Measurements from ENCODE around the gene RNPS1.

The RNPS1 gene, protein sequence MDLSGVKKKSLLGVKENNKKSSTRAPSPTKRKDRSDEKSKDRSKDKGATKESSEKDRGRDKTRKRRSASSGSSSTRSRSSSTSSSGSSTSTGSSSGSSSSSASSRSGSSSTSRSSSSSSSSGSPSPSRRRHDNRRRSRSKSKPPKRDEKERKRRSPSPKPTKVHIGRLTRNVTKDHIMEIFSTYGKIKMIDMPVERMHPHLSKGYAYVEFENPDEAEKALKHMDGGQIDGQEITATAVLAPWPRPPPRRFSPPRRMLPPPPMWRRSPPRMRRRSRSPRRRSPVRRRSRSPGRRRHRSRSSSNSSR

DNA sequence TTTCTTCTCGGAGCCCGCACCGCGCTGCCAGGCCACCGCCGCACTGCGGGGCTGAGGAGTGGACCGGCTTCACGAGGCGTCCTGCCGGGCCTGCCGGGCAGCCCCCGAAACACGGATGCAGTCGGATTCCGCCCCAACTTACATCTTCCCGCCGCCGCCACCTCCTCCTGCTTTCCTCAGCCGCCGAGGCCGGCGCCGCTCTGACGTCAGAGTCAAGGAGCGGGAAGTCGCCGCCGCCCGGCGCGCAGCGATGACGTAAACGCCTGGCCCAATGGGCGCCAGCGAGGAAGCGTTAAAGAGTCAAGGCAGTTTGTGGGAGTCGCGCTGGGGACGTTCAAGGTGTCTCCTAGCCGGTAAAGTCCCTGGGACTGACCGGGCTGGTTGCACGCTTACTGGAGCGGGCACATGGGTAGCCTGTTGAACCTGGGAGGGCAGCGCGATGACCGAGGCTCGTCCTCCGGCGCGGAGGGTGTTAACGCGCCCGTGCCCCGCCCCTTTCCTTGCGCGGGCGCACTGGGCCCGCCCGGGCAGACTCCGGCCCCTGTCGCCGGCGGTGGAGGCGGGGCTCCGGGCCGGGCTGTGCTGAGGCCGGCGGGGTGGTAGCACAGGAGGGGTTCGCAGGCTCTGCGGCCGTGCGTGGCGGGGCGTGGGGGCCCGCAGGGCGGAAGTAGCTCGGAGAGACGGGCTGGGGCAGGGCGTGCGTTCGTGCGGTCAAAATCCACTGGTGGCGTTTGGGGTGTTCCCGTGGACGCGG lies at the start of gene RNPS1:
TSS of gene RNPS1 (minus strand) at position 214 of the 754 bp plus-strand sequence. CDS start 3,483 bp downstream, outside the sequence.
- DNase-seq, result peak; percentile 94 to 96

DNA sequence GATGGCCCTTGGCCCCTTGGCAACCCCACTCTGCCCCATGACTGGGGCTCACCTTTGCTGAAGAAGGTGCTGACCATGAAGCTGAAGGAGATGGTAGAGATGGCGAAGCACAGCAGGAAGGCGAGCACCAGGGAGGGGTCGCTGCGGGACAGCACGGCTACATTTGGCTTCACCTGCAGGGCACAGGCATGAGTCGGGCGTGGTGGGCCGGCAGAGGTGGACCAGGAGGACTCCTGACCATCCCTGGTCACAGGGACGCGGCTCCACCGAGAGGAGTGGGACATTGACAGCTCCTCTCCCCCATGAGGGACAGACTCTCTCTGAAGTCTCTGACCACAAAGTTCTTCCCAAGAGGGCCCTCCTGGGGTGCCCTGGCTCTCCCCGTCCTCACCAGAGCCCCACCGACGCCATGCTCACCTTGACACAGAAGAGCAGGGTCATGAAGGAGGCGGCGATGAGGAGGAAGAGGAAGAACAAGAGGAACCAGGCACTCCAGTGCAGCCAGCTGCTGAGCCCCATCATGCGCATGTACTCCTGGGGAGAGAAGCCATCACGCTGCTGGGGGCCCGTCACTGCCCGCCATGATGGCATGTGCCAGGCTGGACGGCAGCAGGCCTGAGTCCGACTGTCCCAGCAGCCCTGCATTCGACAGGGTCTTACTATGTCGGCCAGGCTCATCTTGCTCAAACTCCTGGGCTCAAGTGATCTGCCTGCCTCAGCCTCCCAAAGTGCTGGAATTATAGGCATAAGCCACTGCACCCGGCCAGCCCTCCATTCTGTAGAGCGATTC lies 49.5 kb upstream of the RNPS1 start:
- no peak for DNase-seq

DNA sequence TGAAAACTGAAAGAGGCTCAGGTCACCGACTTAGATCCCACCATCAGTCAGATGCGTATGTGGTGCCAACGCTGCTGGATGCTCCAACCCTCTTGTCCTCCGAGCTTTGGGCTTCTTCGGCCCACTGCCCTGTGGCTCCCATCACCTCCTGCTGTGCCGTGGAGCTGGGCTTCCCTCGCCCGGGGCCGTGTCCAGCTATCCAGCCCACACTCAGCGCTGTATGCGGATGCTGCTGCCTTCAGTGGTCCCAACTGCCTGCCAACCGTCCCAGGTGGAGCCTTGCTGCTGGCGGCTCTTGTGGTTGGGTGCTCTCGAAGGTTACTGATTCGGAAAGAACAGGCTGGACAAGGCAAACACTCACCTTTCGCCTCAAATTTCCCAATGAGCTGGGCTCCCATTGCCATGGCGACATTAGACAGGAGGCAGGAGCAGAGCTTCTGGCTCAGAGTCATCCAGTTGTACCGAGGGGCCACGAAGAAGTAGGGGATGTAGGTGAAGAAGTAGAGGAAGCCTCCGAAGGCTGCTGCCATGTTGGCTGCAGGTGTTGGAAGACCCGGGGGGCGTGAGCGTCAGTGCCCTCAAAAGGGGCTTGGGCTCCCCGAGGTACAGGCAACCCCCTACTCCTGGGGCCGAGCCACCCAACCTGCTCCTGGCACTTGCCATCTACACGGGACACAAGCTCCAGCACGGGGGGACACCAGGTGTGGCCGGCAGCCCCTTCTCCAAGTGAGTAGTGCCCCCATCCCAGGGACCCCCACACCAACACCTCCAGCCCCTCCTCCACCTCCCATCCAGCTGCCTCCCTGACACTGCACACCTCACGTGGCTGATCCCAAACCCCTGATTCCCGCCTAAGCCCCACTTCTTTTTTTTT lies 40.4 kb upstream of the RNPS1 start:
- no peak for DNase-seq

DNA sequence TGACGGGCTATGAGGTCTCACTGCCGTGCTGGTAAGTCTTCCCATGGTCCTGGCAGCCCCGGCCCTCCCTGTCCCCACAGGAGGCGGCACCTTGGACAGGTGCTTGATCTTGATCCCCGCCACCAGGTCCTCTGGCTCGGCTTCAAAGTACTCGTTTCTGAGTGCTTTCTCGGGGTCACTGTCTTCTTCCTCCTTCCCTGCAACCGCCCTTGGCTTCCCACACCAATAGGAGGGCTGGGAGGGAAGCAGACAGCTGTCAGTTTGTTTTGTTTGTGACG lies 31.9 kb upstream of the RNPS1 start:
- DNase-seq, result no peak

DNA sequence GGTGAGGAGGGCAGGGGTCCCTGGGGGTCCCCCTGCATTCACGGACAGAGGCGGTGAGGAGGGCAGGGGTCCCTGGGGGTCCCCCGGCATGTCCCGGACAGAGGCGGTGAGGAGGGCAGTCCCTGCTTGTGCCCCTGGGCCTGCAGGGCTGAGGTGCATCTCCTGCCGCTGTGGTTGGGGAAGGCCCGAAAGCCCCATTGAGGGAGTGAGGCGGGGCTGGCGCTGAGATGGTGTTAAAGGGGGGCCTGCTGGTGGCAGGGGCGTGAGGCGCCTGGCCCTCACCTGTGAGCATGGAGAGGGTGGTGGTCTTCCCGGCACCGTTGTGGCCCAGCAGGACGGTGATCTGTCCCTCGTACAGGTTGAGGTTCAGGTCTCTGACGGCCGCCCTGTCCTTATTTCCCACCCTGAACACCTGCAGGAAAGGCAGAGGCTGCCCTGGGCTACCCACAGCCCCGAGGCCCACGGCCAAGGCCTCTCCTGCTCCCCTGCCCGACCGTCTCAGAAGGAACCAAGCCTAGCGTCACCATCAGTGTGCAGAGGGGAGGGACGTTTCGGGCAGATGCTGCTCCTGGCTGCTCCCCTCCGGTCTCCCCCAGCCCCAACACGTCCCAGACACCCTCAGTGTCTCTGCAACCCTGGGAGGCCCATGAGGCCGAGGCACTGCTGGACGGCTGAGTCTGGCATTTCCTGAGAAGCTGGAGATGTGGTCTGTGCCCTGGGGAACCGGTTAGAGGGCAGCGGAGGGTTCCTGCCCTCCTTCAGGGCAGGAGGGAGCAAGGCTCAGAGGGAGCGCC lies 31.4 kb upstream of the RNPS1 start:
- no peak for DNase-seq

DNA sequence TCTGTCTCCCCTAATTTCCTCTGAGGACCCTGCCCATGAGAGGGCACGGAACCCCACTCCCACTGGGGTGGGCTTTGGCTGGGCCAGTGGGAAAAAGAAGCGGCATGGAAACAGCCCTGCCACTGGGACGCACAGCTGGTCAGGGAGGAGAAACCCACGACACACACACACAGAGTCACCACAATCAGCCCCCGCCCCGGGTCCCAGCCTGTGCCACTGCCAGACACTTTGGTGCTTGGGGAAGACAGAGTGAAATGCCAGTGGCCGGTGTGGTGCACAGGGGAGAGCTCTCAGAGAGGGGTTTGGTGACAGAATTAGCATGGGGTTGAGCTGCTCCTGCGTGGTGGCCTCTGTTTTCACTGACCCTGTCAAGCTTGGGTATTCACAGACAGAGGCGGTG lies 30.7 kb upstream of the RNPS1 start:
- no peak for DNase-seq

DNA sequence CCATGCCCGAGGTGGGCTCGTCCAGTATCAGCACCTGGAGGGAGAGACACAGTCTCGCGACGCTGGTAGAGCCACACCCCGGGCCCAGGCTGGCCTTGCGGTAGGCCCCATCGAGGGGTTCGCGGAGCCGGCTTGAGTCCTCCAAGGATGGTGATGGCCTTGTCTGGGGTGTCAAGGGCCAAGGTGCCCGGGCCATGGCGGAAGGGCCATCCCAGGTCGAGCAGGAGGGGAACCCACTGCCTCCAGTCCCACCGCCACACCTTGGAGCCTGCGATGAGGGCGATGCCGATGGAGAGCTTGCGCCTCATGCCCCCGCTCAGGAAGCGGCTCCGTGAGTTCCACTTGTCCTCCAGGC lies 29.6 kb upstream of the RNPS1 start:
- DNase-seq, result no peak

DNA sequence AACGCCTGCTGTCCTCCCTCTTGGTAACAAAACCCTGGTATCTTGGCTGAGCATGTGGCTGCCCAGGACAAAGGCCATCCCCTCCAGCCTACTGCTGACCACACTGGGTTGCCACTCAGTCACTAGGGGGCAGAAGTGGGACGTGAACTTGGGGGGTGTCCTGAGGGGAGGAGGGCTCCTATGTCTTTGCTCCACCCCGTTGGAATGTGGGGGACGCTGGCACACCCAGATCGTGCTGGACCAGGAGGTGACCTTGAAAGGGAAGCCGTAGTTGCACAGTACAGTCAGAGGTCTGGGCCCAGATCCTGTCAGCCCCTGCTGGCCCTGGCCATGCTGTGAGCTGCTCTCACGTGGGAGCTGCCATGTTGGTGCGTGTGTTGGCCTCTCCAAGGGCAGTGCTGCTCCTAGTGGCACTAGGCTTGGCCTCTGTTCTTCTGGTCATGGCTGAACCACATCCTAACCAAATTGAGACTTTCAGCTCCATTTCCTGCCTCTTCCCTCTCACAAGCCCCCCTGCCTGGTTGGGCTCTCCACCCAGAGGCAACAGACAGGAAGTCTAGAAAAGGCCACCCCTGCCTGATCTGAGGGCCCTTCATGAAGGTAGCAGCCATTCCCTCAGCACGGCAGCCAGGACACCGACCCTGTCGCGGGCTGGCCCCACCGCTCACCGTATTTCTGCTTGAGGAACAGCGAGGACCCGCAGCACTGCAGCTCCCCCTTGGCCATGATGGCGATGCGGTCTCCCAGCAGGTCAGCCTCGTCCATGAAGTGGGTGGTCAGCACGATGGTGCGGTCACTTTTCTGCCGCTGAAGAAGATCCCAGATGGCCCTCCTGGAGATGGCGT lies 29.0 kb upstream of the RNPS1 start:
- DNase-seq, result no peak

DNA sequence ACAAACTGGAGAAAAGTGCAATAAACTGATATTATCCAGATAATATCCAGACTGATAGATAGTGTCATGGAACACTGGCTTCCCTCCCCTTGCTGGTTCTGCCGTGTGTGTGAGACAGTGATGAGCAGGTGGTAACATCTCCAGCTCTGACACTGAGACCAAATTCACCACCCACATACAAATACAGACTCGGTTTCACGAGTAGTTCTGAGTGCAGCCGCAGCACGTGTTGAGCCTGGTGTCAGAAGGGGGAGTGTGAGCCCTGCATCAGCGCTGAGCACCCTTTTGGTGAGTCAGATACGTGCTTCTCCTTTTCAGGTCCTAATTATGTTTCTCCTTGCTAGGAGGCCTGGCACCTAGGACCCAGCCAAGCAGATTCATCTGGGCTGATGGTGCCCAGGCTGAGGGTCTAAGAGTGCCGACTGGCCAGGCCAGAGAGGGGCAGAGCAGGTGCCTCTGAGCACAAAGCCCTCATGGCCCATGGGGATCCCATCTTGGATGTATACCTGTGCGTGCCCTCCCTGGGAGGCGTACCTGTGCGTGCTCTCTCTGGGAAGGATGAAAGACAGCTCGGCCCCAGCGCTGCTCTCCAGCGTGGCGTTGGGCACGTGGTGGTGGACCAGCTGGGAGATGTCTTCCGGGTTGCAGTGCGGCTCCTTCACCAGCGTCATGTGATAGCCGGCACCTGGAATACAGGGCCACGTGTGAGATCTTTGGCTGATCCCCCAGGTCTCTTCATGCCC lies 27.3 kb upstream of the RNPS1 start:
- DNase-seq, result no peak

DNA sequence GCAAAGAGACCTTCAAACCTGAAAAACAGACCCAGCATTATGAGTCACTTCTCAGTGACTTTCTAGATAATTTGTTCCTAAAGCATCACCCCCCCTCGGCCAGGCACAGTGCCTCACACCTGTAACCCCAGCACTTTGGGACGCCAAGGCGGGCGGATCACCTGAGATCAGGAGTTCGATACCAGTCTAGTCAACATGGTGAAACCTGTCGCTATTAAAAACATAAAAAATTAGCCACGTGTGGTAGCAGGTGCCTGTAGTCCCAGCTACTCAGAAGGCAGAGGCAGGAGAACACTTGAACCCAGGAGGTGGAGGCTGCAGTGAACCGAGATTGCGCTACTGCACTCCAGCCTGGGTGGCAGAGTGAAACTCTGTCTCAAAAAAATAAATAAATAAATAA lies 24.3 kb upstream of the RNPS1 start:
- DNase-seq, result no peak

DNA sequence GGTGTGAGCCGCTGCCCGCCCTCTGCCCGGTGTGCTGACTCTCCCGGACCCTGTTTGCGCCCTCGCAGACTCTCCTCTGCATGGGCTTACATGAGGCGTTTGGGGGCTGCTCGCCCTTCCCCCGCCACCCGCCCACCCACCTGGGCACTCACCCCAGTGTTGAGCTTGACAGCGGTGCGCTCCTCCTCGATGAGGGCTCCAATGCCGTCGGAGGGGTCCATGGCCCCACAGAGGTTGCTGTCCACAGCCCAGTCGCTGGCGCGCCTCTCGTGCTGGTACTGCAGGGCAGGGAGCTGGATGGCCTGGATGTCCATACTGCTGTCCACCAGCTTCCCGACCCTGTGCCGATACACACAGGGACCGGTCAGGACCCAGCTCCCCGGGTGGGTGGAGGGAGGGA lies 21.4 kb upstream of the RNPS1 start:
- no peak for DNase-seq

DNA sequence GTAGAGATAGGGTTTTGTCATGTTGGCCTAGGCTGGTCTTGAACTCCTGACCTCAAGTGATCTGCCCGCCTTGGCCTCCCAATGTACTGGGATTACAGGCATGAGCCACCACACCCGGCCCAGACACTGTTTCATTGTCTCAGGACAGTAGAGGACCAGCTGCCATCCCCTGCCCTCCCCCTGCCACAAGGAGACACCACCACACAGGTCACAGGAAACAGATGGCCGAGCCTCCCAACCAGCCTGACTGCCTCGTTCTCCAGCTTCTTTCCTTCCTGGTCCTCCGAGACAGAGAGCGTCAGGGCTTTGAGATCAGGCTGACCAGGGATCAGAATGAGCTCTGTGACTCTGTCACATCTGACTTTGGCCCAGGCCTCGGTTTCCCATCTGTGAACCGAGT lies 20.8 kb upstream of the RNPS1 start:
- DNase-seq, result no peak

DNA sequence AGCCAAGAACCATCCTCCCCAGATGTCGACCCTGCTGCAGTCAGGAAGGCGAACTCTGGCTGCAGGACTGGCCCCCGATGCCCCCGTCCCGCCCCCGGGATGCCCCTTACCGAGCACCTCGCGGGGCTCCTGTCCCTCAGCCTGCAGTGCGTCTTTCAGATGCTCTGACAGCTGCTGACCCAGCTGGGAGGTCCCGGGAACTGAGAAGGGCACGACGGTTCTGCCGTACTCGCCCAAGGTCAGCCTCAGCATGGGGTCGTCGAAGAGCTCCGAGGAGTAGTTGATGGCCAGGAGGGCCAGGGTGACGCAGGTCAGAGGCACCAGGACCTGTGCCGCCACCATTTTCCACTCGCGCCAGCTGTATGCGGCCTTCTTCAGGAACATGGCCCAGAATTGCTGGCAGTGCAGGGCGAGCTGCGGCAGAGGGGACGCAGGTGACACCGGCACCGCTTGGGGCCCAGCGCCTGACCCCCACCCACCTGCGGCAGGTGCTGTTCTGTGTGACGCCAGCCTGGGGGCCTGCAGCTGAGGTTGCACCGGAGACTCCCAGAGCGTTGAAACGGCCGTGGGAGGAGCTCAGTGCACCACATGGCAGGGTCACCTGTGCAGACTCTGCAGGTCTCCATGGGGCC lies 20.1 kb upstream of the RNPS1 start:
- no peak for DNase-seq

DNA sequence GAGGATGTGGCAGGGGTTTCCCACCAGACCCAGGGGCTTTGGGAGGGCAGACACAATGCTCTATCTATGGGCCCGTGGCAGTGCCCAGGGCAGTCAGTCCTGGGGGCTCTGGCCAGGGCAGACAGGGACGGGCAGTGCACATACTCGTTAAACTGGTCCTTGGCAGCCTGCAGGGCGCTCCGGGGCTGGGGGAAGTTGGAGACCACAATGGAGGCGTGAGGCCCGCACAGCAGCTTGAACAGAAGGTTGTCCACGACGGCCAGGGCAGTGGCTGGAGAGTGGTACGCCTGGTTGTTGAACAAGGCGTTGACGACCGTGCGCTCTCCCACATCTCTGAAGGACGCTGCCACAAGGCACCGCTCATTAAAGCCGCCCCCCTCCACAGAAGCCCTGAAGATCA lies 18.6 kb upstream of the RNPS1 start:
- no peak for DNase-seq

DNA sequence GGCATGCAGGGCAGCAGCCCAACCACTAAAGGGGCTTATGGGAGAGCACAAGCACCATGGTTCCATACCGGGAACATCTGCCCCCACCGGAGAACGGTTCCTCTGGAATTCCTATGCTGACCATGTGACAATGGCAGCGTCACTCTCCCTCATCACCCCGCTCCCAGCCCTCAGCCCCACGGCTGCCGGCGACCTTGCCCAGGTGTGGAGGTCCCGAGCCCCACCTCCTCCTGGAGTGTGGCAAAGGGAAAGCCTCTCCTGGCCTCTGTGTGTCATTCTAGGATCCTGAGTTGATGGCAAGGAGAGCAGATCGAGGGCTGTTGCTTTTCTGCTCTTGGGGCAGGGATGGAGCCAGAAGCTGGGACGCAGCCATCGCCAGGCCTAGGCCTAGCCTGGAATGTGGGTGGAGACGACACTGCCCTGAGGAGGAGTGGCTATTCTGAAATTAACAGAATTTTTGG lies 17.8 kb upstream of the RNPS1 start:
- no peak for DNase-seq

DNA sequence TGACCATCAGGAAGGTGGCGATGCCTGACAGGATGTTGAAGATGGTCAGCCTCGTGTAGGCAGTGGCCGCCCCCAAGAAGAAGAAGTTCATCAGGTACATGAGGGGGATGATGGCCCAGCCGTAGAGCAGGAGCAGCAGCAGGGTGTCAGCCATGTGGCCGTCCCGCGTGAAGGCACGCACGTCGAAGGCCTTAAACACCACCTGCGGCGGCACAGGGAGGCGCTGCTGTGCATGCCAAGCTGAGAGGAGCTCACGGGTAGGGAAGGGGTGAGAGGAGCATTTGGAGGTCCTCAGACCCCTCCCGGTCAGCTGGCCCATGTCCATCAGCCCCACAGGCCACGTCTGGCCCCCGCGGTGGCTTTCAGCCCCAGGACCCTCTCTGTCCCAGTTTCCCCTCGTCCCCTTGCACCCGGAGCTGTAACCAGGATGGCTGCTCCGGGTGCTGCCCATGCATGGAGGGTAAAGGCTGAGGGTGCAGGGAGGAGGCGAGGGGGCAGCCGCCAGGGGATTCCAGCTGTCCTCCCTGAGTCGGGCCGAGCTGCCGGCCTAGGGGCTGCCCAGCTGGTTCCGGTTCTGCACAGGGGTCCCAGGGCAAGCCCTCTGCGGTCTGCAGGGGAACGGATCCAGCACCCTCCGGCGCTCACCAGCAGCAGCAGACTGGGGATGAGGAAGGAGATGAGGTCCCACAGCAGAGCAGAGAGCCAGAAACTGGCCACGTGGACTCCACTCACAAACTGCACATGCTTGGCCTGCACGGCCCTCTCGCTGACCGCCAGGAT lies 17.1 kb upstream of the RNPS1 start:
- DNase-seq, result no peak

DNA sequence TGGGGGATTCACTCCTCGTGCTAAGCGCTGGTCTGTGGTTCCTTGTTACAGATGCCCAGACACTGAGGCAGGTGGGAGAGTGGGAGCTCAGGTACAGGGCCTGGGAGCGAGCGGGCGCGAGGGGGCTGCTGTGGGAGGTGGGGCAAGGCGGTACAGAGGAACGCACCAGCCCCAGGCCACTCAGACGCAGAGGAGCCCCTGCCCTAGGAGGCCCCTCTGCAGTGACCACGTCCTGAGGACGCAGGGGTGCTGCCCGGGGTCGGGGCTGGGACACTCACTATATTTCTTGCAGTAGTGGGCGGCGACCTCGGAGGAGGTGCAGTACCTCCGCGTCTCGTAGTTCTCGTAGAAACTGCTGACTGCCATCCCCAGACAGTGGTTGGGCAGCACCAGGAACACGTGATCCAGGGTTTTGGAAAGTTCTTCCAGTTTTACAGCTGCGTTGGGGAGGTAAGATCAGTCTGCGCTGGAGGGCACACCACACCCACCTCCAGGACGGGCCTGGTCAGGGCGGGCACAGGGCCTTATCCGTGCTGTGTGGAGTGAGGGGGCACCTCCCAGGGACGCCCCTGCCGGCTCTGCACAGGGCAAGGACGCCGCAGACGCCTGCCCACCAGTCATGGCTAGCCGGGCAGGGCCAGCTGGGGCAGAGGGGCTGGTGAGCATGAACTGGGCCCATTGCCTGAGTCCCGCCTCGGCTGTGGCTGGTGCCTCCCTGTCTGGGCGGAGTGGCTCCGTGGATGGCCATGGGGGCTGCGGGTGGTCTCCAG lies 16.3 kb upstream of the RNPS1 start:
- no peak for DNase-seq

DNA sequence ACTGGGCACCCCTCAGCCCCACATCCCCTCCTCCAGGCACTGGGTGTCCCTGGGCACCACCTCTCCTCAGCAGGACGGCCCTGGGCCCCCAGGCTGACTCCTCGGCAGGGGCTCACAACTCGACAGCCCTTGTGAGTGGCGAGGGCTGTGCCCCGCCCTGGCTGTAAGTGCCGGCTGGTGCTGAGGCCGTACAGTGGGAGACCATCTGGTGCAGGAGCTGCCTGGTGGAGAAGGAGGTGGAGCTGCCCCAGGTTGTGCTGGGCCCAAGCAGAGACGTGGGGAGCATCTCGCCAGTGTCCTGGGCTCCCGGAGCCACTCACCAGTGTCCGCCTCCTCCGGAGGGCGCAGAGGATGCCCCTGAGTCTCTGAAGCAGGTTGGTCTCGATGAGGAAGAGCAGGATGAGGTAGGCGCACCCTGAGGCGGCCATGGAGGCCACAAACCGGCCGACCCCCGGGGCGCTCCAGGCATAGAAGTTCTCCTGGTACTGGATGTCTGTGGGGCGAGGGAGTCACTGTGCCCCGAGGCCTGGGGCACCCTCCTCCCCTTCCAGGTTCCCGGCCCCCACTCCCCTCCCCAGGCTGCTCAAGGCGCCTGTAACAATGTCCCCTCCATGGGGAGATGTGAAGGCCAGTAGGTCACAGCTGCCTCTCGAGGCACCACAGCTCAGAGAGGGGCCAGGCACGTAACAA lies 15.1 kb upstream of the RNPS1 start:
- DNase-seq, result no peak
